Measurements from ENCODE around the gene ARHGAP26.

ARHGAP26 gene

DNA sequence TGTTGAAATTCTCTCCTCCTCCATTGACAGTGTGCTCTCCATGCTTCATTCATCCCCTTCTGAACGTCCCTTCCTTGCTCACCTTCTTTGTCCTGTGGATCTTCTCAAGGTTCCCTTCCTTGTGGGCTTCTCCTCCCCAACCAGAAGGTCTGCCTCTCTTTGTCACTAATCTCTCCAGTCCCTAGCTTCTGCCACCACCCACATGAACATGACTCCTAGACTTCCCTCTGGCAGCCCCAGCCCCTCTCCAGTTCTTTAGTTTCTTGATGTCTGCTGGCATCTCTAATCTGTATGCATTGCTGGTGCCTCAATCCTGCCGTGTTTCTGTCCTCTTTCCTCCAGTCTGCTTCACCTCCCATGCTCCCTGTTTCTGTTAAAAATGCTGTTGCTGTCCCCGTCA is 79.3 kb downstream of the ARHGAP26 start:
- no peak for DNase-seq (ENCODE audit: low read depth in 2 of 2)

DNA sequence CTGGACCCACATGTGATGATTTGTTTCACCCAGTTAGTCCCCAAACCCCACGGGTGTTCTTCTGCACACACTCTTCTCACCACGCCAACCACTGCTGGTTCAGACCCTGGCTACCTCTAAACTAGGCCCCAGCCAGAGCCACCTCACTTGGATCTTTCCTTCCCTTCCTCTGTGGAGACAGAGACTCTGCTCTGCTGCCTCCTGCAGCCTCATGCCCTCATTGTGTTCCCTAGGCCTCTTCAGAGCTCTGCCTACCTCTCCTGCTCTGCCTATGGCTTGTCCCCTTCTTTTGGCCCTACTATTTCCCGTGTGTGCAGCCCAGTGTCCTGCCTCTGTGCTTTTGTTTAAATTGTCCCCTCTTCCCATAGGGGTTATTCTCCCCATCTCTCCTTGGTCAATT is 79.7 kb downstream of the ARHGAP26 start:
- DNase-seq (ENCODE audit: low read depth in 2 of 2) = no peak

DNA sequence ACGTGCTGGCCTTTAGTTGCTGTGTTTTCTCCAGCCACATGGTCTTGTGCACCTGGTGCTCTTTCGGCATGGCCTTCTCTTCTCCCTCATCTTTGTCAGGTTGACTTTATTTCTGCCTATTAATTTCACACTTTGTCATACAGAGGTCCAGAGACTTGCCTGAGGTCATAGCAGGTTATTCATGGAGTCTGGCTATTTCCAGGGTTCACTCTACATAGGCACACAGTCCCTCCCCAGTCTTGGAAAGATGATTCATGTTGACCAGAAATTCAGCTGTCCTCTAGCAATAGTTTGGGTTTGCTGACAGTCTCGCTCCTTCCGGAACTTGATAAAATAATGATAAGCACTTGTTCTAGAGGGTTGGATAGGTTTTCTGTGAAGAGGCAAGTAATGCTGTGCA is 81.6 kb downstream of the ARHGAP26 start:
- DNase-seq (ENCODE audit: low read depth in 2 of 2) = no peak

DNA sequence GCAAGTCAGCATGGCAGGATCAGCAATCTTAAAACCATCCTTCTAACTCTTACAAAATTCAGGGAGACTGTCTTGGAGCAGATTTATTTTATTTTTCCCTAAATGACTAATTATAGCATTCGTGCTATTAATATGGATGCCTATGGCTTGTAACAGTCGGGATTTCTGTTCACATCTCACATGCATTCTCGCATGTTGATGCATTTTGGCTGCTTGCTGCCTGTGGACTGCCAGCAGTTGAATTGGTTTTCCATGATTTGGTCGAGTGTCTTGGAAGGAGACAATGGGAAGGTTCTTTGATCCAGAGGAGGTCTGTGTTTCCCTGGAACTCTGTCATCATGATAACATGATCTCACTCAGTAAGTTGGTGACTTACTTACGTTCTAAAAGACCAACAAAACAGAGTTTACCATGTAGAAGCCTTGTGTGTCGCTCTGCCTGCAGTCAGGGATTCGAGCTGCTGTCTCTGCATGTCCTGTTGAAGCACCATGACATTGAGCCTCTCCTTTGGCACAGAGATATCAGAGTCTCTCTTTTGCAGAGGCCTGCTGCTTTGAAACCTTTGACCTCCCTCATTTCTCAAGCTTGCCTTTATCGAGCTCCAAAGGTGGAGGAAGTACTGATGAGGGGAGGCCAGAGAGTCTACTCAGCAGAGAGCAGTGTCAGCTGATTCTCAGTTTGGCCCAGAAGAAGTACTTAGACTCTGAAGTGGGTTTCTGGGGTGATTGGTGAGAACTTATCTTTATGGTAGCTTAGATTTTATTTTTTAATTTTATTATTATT is 82.4 kb downstream of the ARHGAP26 start:
- no peak for DNase-seq (ENCODE audit: low read depth in 2 of 2)

DNA sequence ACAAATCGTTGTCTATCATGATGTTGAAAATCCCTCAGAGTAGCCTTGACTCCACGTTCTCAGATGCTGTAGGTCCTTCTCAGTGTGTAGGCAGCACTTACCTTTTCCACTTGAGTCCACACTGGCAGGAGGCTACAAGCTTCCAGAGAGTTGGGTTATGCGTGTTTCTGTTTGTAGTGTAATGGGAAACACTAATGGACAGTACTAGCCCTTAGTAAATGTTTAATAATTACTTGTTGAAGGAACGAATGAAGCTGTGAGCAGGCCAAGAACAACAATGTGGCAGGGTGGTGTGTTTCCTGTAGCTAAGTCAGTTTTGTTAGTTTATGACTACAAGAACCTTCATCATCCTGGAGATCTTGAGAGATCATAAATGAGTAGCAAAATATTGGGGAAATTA is 83.5 kb downstream of the ARHGAP26 start:
- no peak for DNase-seq (ENCODE audit: low read depth in 2 of 2)

DNA sequence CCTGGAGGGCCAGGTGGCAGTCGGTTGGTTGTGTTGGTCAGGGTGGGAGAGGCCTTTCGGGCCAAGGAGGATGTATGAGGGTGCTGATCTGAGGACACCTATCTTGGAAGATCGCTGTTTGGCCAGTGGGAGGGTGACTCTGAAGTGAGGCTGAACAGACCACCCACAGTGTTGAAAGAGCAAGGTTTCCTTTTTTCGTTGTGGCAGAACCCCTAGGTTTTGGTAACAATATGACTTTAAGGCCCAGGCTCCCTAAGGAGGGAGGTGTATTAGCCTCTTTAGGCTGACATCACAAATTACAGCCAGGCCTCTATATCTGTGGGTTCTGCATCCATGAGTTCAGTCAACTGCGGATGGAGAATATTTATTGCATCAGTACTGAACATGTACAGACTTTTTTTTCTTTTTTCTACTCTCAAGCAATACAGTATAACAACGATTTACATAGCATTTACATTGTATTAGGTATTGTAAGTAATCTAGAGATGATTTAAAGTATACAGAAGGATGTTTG is 86.1 kb downstream of the ARHGAP26 start:
- no peak for DNase-seq (ENCODE audit: low read depth in 2 of 2)

DNA sequence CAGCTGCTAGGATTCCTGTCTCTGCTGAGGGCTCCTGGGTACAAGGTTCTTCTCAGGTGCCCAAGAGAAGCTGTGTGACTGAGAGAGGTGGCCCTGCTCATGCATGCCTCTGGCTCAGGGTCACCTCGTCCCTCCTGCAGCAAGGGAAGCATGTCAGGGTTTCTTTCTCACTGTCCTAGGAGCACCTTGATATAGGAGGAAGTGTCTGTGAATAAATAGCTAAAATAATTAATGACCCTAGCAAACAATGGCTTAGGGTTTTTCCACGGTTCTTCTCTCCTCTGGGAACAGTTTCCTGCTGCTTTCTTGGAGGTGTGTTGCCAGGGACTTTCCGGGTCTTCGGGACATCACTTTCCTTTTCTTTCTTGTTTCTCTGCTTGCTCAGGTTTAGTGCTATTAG is 87.2 kb downstream of the ARHGAP26 start:
- no peak for DNase-seq (ENCODE audit: low read depth in 2 of 2)

DNA sequence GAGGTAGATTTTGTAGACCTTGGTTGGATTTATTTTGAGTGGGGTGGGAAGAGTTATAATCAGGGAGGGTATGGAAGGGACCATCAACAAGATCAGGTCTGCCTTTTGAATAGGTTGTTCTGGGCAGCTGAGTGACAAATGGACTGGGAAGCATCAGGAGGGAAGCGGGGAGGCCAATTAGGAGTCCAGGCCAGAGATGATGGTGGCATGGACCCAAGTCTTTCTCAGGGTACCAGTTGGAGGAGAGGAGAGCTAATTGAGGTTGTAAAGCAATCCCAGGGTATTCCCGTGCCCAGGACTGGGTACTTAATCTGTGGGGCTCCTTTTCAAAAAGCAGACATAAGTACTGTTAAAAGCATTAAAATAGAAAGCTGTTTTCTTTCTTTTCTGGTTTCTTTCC is 88.9 kb downstream of the ARHGAP26 start:
- DNase-seq (ENCODE audit: low read depth in 2 of 2) = no peak

DNA sequence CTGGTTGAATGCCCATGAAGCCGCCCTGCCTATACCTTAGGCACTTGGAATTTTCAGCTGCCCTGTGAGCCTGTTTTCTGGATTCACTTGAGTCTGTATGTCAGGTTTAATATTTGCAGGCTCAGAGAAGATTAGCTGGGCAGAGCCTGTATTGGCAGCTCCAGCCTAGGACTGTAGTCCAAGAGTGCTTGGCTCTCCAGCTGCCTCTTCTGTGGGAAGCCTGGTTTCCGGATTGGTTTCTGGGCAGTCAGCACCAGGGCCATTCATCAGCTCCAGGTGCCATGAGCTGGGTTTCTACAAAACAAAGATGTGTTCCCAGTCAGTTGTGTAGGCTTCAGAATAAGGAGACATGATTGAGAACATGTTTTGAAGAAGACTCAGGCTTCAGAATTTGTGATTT is 90.1 kb downstream of the ARHGAP26 start:
- no peak for DNase-seq (ENCODE audit: low read depth in 2 of 2)

DNA sequence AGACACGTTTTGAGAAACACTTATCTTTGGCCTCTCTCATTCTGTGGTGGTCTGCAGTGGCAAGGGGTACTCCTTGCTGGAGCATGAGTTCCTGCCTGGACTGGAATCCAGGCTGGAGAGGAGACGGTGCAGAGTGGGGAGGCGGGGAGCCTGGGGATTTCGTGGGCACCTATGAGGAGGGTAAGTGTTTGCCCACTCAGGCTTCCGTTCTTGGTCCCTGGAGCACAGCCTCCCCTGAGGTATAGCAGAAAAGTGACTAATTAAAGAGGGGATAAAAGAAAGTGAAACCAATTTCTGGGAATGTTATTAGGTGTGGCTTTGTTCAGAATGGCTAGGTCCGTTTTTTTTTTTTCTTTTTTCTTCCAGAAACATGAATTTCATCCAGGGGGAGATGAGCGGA is 90.8 kb downstream of the ARHGAP26 start:
- DNase-seq (ENCODE audit: low read depth in 2 of 2) = no peak

DNA sequence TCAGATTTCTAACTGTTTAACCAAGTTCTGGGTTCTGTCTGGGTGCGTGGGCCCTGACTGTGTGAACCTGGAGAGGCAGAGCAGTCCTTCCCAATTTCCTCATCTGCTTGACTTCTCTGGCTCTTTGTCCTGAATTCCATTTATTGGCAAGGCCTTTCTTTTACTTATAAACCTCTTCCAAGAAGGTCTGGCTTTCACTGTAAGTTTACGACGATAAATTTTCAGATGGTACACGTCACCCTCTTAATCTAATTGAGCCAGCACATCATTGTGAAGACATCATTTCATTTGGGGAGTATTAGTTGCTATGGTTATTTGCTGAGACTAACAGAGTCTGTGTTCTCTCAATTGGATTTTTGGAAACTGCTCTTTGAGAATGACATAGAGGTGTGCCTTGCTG is 92.4 kb downstream of the ARHGAP26 start:
- DNase-seq (ENCODE audit: low read depth in 2 of 2) = no peak

DNA sequence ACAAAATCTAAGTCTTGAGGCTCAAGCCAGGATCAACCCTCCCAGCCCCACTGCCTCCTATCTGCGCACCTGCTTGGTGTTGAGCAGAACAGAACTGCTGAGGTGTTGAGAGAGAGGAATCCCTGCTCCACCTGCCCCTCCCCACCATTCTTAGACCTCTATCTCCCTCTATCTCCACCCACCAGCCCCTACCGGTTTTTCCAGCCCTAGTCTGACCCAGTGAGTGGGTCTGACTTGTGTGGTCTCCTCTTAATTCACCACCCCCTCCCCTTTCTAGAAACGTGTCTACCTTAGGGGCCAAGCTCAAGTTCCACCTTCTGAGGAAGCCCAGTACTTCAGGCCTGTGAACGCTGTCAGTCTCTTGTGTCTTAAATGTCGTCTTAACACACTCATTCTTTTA is 93.7 kb downstream of the ARHGAP26 start:
- no peak for DNase-seq (ENCODE audit: low read depth in 2 of 2)

DNA sequence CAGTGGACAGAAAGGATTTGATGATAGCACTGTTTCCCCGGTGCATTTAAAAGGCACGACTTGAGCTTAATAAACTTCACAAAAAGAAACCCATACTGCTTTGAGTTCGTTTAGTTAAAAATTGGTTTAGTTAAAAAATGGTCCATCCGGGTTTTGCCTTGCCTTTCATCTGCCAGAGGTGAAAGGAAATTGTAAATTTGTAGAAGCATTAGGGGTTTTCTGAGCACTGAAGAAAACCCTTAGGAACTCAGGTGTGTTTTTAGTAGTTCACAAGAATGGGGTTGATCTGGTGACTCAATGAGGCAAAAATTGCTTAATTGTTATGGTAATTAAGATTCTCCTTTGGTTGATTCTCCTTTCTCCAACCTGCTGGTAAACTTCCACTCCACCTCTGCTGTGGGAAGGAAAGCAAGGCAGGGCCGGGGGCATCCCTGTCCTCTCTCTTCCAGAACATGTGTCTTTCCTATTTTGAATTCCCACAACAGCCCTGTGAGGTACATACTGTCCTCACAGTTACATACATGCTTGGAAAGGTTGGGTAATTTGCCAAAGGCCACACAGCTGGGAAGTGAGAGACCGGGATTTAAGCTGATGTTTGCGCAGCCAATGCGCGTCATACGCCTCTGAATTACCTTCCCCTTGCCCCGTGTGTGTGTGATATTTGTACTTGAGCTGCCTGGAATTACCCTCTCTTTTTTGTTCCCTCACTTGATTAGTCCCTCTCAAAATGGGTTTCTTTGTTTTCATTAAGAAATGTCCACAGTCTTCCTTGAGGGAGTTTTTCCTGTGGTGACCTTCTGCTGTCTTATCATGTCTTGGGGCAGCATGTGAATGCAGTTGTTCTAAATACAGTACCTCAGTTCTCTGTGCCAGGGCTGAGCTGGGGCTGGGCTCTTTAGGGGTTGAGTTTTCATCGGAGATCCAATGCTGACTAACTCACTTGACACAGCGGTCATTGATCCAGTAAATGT is 94.4 kb downstream of the ARHGAP26 start:
- DNase-seq (ENCODE audit: low read depth in 2 of 2) = no peak

DNA sequence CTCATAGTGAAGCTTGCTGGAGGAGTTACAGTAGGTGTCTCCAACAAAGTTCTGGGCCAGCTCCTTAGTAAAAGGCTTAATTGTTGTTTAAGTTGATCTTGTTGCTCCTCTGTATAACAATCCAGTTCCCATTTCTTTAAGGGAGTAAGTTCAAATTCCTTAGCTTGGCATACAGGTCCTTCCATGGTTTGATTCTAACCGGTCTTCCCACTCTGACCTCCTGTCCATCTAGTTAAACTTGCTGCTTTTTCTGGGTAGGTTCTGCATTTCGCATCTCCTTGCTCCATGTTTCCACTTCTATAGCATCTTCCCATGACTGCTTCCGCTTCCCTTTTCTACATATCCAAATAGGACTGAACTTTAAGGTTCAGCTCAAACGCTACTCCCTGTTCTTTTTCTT is 95.5 kb downstream of the ARHGAP26 start:
- DNase-seq (ENCODE audit: low read depth in 2 of 2) = no peak

DNA sequence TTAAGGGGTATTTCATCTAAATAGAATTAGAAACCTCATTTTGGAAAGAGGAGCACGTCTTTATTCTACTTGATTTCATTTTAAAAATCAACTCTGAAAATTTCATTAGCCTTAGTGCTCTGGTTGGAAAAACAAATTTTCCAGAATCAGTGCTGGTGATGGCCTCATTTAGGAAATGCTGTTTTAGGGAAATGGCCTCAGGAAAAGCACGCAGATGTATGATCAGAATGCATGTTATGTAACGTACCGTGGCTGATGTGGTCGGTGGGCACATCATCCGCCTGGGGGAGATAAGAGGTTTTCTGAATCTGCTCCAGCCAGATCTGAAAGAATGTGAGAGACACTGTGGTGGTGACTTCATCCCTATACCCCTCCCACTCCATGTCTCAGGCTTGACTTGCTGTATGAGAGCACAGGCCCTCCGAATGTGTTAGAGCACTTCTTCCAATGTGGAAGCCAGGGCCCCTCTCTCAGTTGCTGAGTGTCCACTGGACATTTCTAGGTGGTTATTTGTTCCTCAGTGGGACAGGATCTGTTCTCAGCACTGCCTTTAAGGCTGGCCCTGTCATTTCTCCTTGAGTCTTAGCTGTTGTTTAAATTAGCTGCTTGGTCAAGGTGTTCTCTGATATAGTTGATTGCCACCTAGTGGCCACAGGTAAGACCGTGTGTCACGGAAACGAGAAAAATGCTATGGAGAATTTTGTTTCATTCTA is 96.5 kb downstream of the ARHGAP26 start:
- DNase-seq (ENCODE audit: low read depth in 2 of 2) = peak; percentile 28 to 33

DNA sequence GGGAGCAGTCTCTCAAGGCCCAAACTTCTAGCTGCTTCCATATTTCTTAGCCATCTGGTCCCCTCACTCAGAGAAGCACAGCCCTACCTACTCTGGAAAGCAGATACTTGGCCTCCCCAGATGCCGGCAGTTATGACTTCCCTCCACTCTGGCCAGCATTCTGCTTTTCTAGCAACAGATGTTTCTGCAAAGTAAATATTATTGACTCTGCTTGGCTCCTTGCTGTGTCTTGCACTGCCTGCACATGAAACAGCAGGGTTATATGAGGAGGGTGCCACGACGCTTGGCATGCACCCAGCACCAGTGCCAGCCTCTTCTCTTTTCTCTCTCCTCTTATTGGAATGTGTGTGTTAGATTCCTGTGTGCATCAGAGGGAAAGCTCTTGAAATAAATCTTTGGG is 99.7 kb downstream of the ARHGAP26 start:
- DNase-seq (ENCODE audit: low read depth in 2 of 2) = no peak

DNA sequence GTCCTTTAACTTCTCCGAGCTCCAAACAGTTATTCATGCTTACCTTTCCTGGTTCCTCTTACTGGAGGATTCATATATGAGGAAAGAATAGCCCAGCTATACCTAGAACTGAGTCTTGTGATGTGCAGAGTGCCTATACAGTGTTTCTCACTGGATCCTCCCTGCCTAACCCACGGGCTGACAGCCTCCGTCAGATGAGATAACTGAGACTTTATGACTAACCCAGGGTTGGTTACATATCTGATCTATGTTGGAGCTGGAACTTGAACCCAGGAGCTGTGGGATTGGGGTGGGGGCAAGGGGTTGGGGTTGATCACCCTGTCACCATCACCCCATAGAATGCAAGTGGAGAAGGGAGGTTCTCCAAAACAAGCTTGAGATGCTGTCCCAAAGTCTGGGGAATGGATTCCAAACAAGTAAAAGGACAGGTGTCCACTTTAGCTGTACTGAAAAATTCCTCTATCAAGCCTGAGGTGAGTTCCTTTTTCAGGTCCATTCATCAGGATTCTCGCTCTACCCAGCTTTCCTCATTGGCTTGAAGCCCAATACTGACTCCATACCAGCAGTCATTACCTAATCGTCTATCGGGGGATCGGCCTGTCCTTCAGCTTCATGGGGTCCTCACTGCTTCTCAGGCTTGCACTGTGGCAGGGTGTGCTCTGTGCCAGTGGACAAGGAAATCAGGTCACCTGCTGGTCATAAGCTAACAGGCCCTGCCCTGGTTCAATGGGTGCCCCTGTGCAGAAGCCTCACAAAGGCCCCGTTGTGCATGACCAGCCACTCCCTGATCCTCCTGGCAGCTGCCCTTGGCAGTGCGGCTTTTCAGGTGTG is 100.6 kb downstream of the ARHGAP26 start:
- DNase-seq (ENCODE audit: low read depth in 2 of 2) = no peak

DNA sequence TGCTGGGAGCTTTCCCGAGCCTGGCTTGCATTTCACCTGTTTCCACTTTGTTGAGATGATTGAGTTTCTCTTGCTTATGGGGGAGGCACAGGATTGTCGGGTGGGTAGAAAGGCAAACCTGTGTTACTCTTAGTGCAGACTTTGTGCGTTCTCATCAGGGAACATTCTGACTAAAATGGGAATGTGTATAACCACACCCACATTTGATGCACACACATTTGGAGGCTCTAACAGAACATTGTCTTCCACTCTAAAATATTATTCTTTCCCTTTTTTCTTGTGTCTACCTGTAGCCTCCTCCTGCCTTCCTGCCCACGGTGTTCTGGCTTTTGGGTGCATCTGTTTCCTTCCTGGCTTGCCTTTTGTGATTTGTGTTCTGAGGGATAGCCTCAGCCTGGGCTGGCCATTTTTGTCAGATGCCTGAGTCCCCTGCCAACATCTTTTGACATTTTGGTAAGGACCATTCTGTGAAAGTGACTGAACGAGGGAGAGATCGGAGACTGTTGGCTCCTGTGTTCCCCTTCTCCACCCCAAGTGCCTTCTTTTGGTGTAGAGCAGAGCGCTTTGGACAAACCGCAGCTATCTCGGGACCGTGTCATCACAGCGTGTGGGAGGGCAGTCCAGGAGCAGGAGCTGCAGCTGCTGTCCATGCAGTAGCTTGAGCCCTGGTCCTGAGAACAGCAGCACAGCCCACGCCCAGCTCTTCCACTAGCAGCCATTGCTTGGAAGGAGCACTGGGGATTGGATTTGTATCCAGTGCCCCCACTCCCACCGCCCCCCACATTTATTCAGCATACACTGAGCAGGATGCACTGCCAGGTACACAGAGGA is 101.4 kb downstream of the ARHGAP26 start:
- DNase-seq (ENCODE audit: low read depth in 2 of 2) = no peak

DNA sequence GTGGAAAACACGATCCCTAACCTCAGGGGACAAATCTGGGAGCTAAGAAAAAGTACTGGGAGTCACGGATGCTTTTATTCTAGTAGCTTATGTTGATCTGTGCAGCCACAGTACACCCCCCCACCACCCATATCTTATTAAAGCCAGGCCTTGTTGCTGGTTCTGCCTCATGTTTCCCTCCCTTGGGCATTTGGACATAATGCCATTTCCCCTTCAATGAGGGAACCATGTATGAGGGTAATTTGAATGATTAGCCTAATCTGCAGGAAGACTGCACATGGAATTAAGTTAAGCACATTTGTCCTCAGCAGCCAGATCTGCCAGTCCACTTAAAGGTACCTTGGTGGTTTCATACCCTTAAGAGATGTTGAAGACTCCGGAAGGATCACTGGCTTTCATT is 102.0 kb downstream of the ARHGAP26 start:
- DNase-seq (ENCODE audit: low read depth in 2 of 2) = no peak

DNA sequence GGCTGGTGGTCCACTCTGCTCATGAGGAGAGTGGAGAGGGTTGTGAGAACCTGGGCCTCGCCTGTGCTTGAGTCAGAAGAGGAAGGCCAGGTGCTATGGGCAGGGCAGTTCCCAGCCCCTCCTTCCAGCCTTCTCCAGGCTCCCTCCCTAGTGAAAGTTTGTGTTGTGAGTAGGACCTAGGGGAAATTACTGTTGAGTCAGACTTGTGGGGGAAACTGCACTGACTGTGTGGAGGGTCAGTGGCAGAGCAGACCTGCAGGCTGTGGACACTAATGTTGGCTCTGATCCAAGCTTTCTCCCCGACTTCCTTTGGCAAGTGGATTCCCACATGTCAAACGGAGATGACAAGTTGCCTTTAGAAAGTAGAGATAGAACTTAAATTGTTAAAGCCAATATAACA is 102.6 kb downstream of the ARHGAP26 start:
- no peak for DNase-seq (ENCODE audit: low read depth in 2 of 2)

Measured in fibroblast of skin of left biceps (primary cell).